ENCODE measurements around the gene ARVCF.

ARVCF gene, protein sequence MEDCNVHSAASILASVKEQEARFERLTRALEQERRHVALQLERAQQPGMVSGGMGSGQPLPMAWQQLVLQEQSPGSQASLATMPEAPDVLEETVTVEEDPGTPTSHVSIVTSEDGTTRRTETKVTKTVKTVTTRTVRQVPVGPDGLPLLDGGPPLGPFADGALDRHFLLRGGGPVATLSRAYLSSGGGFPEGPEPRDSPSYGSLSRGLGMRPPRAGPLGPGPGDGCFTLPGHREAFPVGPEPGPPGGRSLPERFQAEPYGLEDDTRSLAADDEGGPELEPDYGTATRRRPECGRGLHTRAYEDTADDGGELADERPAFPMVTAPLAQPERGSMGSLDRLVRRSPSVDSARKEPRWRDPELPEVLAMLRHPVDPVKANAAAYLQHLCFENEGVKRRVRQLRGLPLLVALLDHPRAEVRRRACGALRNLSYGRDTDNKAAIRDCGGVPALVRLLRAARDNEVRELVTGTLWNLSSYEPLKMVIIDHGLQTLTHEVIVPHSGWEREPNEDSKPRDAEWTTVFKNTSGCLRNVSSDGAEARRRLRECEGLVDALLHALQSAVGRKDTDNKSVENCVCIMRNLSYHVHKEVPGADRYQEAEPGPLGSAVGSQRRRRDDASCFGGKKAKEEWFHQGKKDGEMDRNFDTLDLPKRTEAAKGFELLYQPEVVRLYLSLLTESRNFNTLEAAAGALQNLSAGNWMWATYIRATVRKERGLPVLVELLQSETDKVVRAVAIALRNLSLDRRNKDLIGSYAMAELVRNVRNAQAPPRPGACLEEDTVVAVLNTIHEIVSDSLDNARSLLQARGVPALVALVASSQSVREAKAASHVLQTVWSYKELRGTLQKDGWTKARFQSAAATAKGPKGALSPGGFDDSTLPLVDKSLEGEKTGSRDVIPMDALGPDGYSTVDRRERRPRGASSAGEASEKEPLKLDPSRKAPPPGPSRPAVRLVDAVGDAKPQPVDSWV

DNA sequence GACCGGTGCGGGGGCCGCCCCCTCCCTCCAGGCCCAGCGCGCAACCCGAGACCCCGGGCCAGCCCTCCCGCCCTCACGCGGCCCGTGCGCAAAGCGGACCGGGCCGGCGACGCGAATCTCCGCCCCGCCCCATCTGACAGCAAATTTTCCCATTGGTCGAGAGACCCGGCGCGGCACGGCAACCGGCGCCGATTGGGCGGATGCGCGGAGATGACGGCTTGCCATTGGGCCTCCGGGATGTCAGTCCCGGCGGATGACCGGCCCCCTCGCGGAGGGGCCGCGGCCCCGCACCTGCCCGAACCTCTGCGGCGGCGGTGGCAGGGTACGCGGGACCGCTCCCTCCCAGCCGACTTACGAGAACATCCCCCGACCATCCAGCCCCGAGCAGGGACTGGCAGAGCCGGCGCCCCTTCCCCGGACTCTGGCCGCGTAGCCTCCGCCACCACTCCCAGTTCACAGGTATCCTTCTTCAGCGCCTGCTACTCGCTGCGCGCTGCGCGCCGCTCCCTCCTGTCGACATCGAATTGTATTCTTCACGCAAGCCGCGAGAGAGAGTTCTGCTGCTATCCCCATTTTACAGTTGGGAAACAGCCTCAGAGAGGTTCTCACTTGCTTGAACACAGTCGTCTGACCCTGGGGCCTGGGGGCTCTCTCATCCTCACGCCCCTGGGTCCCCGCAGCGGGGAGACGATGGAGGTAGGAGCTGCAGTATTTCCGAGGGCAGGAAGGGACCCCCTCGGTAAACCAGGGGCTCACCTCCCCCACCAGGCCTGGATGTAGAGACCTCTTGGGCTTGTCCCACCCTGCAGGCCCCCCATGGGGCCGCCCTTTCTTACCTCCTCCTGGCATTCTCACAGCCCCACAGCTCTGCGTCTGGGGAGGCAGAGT is at the start of gene ARVCF:
TSS of gene ARVCF (minus strand) at position 90 of the 888 bp plus-strand sequence. CDS start 26,029 bp downstream, outside the sequence.
- DNase-seq (ENCODE audit: low read depth), result peak; percentile 56

DNA sequence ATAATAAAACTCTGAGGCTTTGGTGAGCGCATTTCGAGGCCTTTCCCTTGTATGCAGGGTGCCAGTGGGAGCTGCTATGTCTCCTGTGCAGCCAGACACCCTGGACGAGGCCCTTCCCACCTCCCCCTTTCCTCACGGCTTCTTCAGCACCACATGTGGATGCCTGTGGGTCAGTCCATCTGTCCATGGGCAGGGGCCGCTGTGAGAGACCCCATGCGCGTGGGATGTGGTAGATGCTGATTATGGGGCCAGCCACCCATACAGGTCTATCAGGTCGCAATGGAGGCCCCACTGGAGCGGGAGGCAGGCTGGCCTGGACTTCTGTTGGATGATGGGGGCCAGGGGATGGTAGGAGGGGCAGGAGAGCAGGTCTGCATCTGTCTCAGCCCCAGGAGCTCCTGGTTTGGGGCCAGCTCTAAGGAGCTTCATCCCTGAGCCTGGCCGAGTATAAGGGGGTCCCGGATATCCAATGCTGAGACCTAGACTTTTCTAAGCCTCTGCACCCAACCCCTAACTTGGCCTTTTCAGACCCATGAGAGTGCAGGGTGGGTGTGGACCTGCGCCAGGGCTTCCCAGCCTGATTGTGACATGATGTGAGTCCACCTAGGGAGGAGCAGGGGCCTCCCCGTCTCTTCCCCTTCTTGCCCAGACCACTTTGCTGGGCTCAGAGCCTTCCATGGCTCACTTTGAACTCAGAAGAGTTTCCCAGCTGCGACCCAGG is 49.4 kb upstream of the ARVCF start:
- no peak for DNase-seq (ENCODE audit: low read depth)

DNA sequence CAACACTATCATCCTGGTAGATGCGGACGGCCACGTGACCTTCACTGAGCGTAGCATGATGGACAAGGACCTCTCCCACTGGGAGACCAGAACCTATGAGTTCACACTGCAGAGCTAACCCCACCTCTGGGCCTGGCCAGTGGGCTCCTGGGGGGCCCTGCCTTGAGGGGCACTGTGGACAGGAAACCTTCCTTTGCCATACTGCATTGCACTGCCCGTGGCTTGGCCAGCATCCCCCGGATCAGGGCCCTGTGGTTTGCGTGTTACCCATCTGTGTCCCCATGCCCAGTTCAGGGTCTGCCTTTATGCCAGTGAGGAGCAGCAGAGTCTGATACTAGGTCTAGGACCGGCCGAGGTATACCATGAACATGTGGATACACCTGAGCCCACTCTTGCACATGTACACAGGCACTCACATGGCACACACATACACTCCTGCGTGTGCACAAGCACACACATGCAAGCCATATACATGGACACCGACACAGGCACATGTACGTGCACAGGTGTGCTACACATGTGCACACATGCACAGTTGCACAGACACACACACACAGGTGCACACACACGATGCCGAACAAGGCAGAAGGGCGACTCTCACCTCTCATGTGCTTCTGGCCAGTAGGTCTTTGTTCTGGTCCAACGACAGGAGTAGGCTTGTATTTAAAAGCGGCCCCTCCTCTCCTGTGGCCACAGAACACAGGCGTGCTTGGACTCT is 48.1 kb upstream of the ARVCF start:
- DNase-seq (ENCODE audit: low read depth), result no peak

DNA sequence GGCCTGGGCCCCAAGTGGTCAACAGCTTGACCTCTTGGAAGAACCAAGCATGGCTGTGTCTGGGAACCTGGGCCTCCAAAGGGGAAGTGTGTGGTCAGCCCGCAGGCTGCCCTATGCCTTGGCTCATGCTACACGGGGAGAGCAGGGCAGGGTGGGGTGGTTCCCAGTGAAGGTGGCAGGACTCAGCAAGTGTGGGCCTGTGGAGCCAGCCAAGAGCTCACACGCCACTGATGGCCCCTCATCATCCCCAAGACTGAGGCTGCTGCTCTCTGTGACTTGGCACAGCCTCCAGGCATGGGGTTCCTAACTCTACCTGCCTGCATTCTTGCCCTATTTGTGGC is 47.5 kb upstream of the ARVCF start:
- DNase-seq (ENCODE audit: low read depth), result no peak

DNA sequence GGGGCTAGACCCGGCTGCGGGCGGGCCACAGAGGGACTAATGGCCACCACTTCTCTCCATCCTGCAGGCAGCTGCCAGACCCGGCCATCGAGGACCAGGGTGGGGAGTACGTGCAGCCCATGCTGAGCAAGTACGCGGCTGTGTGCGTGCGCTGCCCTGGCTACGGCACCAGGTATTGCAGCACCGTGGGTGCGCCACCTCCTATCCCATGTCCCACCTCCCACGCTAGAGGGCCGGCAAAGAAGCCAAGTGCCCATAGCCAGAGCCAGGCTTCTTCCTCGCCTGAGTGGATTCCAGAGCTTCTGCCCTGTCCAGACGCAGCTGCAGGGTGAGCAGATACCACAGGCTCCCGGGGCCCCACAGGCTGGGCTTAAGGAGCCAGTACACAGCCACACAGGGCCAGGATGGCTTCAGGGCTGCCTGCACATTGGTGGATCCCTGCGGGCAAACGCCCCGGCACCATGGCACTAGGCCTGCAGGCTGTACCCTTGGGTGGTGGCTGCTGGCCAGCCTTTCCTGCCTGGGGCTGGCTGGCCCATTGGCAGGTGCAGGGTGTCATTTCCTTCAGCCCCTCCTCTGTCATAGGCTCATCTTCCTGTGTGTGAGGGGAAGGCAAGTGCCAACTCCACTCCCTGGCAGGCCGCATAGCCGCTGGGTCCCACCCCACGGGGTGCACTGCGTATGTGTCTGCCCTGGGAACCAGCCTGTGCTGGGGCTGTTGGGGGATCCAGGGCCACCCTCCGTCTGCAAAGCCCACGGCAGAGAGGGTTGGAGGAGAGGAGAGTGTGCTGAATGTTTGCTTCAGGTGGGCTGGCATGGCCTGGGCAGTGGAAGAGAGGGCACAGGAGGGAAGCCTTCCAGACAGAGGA is 46.9 kb upstream of the ARVCF start:
- DNase-seq (ENCODE audit: low read depth), result no peak

DNA sequence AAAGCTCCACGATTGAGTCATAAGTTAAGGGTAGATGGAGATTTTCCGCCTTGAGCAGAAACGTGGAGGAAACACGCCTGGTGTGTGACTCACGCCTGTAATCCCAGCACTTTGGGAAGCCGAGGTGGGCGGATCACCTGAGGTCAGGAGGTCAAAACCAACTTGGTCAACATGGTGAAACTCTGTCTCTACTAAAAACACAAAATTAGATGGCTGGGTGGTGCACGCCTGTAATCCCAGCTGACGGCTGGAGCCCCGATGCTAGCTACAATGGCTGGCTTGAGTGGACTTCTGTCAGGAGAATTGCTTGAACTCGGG is 46.1 kb upstream of the ARVCF start:
- DNase-seq (ENCODE audit: low read depth), result no peak

DNA sequence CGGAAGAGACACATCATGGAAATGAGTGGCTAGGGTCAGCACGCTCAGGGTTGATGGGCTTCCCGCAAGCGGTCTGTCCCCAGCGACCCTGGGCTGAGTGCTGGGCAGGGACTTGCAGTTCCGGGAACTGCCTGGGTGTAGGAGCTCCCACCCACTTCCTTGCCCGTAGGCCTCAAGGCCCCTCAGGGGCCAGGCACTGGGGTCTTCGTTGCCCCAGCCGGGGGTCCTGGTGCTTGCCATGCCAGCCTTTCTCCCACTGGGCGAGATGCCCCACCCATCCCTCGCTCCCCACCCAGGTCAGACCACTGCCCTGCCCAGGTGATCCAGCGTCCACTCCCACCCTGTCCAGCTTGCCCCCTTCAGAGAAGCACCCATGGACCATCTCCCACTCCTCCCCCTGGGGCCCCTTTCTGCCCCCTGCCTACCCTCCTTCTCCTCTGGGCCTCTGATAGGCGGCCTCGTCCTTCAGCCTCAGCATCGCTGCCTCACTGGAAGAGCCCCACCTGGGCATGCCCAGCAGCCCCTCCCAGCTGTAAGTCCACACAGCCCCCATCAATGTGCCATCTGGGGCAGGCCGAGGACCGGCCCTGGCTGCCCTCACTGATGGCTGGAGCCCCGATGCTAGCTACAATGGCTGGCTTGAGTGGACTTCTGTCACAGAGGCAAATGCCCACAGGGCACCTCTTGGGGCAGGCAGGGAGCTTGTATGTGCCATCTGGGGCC is 45.6 kb upstream of the ARVCF start:
- no peak for DNase-seq (ENCODE audit: low read depth)

DNA sequence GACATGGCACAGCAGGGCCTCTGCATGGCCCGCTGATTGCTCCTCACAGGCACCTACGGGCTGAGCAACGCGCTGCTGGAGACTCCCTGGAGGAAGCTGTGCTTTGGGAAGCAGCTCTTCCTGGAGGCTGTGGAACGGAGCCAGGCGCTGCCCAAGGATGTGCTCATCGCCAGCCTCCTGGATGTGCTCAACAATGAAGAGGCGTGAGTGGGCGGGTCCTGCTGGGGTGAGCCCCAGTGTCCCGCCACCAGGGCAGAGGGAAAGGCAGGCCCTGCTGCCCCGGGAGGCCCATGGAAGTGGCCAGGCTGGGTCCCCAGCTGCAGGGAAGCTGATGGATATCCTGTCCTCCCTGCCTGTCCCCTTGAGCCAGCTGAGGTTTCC is 44.8 kb upstream of the ARVCF start:
- DNase-seq (ENCODE audit: low read depth), result no peak

DNA sequence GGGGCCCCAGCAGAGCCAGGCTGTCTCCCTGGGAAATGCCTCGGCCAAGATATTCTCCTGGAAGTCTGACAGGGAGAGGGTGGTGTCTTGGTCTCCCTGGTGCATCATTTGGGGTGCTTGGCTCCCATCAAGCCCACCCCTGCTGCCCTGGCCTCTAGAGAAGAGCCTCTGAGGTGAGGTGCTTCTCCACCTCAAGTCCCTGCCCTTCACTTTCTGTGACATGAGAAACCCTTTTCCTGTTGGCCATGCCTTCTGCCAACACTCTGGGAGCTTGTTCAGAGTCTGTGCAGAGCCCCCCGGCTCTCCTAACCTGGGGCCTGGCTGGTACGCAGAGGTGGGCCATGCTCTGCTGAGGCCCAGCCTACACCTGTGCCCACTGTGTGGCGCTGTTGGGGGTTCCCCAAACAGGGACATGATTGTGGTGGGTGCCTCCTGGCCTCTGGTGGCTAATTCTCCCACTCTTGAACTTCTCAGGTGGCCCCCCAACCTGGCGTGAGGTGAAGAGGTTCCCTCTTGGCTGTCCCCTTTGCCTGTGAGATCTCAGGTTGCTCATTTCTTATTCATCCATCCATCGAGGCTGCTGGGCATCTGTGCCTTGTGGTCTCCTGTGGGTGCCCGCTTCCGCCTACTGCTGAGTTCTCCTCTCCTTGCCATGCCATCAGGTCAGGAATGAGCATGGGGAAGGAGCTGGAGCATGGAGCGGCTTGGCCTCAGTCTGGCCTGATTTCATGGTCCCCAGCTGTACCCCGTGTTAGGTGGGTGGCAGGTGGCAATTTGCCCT is 44.3 kb upstream of the ARVCF start:
- no peak for DNase-seq (ENCODE audit: low read depth)

DNA sequence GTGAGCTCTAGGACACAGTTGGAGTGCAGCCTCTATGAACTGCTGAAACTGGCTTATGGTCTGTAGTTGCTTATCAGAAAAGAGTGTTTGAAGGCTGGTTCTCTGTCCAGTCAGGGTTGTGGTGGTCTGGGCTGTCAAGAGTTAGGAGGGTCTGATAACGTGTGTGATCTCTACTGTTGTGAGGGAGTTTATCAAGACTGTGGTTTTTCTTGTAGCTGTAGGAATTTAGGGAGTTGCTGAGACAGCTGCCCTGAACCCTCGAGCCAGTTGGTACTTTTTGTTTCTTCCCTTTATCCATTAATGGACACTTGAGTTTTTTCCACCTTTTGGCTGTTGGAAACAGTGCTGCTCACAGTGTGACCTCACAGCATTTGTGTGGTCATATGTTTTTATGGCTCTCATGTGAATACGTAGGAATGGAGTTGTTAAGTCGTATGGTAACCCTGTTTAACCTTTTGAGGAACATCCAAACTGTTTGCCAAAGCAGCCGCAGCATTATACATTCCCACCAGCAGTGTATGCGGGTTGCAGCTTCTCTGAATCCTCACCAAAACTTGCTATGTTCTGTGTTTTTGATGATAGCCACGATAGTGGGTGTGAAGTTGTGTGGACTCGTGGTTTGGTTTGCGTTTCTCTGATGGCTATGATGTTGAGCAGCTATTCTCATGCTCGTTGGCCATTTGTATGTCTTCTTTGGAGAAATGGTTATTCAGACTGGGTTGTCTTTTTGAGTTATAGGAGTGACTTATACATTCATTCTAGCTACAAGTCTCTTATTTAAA is 42.6 kb upstream of the ARVCF start:
- DNase-seq (ENCODE audit: low read depth), result no peak

DNA sequence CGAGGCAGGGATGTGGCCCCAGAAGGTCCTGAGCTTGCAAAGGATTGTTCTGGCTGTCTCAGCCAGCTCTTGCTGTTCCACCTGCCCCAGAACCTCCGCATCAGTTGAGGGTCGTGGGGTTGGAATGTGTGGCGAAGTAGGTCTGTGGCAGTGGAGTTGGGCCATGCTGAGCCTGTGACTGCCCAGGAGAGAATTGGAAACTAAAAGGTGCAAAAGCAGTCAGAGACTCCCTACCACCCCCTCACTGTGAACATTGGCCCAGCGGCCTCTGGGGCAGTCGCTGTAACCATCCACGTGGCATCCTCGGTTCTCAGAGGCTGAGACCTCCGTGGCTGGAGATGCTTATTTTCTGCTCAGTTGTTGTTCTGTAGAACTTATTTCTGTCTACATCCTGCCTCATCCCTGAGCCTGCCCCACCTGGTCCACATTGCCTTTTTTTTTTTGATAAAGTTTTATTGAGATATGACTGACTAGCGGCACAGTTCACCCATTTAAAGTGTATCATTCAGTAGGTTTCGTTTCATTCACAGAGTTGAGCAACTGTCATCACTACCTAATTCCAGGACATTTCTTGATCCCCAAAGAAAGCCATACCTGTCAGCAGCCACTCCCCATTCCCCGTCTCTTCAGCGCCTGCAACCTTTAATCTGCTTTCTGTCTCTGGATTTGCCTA is 41.1 kb upstream of the ARVCF start:
- DNase-seq (ENCODE audit: low read depth), result no peak

DNA sequence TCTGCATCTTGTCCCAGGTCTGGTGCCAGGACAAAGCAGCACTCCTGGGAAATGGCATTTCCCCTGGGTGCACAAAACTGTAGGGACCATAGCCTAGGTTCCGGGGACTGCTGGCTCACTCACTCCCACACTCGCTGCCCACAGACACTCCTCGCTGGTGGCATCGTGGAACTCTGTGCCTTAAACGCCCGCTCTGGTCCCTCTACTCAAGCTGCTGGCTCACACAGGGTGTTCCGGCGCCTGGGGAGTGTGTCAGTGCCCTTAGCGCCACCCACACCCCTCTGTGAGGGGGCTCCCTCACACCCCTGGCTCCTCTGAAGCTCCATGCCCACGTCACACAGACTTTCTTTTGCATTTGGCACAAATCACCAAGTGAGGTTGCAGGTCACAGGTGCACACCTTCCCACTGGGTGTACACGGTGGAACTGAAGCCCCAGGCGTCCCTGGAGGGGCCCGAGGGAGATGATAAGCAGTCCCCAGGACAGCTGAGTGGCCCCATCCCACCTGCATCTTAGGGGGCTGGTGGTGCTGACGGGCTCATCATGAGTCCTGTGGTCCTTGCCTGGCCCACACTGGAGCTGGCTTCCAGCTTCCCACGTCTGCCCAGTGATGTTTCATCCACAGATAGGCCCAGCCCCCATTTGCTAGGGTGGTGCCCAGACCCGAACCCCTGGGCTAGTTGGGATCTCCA is 40.2 kb upstream of the ARVCF start:
- DNase-seq (ENCODE audit: low read depth), result no peak

DNA sequence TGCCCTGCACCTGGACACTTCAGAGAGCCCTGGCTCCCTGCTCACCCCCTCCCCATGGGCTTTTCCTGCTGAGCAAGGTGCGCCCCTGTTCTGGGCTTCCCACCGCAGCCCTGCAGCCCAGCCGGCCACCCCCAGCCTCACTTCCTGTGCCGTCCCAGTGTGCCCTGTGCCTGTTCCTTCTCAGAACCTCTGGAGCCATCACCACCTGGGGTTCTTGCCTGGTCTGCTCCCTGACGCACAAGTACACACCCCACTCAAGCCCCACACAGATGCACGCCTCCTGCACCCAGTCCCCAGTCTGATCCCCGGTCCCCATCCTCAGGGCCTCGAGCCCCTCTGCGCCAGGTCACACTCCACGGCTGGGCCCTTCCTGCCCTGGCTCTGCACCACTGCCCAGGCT is 39.5 kb upstream of the ARVCF start:
- no peak for DNase-seq (ENCODE audit: low read depth)

DNA sequence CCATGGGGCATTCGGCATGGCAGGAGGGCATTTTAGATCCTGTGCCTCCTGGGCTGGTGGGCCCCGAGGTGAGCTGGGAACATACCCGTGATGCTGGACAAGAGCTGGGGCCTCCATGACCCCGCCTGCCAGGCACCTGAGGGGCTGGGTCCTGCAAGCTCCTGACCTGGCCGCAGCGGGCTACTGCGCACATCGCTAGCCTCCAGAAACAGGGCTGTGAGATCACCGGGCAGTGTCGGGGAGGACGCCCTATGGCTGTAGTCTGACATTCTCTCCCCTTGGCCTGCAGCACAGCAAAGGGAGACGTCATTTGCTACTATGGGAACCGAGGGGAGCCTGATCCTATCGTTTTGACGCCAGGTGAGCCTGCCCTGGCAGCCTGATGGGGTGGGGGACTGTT is 39.0 kb upstream of the ARVCF start:
- no peak for DNase-seq (ENCODE audit: low read depth)

DNA sequence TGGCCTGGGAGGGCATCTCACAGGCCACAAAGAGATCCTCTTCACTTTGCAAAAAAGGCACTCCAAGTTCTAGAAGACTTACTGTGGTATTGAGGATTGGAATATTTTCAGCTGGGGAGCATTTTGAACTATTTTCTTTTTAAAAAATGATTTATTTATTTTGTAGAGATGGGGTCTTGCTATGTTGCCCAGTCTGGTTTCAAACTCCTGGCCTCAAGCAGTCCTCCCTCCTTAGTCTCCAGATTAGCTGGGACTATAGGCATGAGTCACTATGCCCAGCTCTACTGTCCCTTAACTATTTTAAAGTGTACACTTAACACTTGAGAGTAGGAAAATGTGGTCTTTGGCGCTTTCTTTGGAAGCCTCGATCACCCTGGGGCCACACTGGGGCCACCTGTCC is 38.5 kb upstream of the ARVCF start:
- no peak for DNase-seq (ENCODE audit: low read depth)

DNA sequence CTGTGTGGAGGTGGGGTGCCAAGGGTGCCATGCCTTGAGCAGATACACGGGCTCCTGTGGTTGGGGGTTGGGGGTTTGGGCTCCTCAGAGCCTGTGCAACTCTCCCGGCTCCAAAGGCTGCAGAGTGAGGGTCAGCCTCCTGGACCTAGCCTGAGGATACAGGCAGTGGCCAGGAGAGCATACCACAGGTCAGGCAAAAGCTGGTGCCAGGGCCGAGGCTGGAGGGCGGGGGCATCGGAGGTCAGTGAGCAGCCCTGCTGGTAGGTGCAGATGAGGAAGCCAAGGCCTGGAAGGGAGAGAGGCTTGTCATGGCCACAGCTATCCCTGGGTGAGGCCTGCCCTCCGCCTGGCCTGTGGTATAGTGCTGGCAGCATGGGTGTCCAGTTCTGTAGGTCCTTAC is 37.9 kb upstream of the ARVCF start:
- no peak for DNase-seq (ENCODE audit: low read depth)

DNA sequence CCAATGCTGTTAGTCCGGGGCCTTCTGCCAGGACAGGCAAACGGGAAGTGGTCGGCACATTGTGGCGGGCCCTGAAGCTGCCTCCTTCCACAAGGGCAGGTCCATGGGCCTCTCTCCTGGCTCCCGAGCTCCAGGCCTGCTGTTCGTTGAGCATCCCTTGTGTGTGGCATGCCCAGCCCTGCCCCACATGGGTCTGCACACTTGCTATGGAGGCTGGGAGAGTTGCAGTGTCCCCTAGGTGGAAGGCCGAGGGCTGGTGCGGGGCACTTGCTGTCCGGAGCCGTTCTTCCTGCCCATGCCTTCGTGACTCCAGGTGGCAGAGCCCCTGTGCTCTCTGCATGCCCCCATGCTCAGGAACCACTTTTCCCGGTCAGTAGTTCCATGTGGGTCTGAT is 37.4 kb upstream of the ARVCF start:
- no peak for DNase-seq (ENCODE audit: low read depth)
